ENCODE measurements around the gene TUBB.

TUBB gene

DNA sequence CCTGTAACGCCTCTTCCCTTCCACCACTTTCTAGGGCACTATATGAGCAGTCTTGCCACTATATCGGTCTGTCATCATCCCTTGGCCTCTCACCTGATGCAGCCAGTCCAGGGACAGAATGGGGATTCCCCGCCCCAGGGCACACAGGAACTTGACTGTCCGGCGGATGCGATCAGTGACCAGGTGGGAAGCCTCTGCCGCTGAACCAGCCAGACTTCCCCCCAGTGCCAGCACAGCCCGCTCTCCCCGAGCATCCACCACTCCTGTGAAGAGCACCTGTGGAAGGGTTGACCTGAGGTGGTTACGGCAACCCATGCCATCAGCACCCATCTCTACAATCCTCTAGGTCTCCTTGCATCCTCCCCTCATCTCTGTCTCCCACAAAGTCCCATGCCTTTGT is 17.1 kb upstream of the TUBB start:
- no peak overlapping the region for H3K4me3 ChIP-seq (ENCODE audit: low read depth, low read length)
- TF ChIP-seq, protein P1, sequence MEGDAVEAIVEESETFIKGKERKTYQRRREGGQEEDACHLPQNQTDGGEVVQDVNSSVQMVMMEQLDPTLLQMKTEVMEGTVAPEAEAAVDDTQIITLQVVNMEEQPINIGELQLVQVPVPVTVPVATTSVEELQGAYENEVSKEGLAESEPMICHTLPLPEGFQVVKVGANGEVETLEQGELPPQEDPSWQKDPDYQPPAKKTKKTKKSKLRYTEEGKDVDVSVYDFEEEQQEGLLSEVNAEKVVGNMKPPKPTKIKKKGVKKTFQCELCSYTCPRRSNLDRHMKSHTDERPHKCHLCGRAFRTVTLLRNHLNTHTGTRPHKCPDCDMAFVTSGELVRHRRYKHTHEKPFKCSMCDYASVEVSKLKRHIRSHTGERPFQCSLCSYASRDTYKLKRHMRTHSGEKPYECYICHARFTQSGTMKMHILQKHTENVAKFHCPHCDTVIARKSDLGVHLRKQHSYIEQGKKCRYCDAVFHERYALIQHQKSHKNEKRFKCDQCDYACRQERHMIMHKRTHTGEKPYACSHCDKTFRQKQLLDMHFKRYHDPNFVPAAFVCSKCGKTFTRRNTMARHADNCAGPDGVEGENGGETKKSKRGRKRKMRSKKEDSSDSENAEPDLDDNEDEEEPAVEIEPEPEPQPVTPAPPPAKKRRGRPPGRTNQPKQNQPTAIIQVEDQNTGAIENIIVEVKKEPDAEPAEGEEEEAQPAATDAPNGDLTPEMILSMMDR (IDR thresholded peaks at IDR 0.05; ENCODE audit: low read depth, low read length, missing control alignments): no peak
- no peak for DNase-seq (ENCODE audit: low read depth)

DNA sequence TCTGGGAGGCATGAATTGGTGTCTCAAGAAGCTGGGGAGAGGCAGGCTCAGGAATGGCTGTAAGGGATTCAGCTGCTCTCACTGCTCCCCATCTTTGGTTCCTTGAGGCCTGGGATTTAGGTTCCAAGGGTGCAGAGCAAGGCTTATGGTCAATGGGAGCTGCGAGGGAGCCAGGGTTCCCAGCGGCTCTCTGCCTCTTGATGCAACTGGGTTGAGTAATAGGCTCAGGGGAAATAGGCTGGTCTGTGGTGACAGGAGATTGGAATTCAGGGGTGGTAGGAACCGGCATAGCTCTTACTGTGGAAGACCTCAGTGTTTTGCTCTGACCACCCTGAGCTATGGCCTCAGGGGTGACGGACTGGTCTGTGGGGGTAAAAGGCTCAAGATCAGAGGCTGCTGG is 16.3 kb upstream of the TUBB start:
- no peak for DNase-seq (ENCODE audit: low read depth)
- H3K4me3 ChIP-seq (ENCODE audit: low read depth, low read length): no peak overlapping the region
- TF ChIP-seq, protein P1 (IDR thresholded peaks at IDR 0.05; ENCODE audit: low read depth, low read length, missing control alignments): no peak

DNA sequence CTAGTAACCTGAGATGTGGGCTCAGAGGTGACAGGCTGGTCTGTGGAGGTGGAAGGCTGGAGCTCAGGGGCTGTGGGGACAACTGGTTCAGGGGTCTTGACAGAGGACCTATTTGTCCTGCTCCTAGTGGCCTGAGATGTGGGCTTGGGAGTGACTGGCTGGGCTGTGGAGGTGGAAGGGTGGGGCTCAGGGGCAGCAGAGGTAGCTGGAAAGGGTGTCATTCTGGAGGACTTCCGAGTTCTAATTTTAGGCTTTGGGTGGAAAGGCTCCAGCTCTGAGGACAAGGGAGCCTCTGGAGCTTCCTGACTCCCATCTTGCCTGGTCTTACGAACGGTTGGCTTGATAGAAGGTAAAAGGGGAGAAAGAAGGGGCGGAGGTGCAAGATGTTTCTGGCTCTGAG is 14.5 kb upstream of the TUBB start:
- TF ChIP-seq, protein P1 (IDR thresholded peaks at IDR 0.05; ENCODE audit: low read depth, low read length, missing control alignments): no peak
- no peak for DNase-seq (ENCODE audit: low read depth)
- H3K4me3 ChIP-seq (ENCODE audit: low read depth, low read length): no peak overlapping the region

DNA sequence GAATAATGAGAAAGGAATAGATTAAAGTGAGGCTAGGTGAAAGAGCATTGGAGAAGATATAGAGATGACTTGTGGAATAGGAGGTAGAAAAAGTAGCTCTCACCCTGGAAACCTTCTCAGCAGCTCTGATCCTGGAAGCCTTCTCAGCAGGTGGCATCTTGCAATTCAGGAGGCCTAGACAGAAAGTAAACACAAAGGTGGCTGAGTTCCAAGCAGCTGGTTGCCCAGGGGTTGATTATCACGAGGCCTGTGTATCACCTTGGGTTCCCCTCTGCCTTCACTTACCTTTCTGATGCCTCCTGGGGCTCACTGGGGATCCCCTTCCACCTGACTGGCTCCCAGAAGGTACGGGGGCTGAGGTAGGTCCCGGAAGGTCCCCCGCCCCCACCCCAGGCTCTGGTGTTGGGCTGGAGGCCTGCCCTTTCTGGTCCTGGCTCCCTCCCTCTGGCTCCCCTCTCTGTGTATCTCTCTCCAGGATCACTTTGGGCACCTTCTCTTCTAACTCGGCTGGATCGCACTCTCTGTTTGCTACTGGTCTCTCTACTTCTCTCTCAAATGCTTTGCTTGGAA is 12.8 kb upstream of the TUBB start:
- TF ChIP-seq, protein P1 (IDR thresholded peaks at IDR 0.05; ENCODE audit: low read depth, low read length, missing control alignments): no peak
- H3K4me3 ChIP-seq (ENCODE audit: low read depth, low read length): no peak overlapping the region
- no peak for DNase-seq (ENCODE audit: low read depth)

DNA sequence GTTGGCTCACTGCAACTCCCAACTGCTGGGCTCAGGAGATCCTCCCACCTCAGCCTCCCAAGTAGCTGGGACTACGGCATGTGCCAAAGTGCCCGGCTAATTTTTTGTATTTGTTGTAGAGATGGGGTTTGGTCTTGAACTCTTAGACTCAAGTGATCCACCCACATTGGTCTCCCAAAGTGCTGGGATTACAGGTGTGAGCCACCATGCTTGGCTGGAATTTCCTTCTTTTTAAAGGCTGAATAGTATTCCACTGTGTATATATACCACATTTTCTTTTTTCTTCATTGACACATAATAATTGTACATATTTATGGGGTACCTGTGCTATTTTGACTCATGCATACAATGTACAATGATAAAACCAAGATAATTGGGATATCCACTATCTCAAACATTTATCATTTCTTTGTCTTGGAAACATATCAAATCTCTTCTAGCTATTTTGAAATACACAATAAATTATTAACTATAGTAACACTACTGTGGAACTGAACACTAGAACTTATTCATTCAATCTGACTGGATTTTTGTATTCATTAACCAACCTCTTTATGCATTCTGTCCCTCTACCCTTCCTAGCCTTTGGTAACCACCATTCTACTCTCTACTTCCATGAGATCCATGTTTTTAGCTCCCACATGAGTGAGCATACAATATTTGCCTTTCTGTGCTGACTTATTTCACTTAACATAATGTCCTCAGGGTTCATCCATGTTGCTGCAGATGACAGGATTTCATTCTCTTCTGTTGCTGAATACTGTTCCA is 10.9 kb upstream of the TUBB start:
- DNase-seq (ENCODE audit: low read depth): no peak
- TF ChIP-seq, protein P1 (IDR thresholded peaks at IDR 0.05; ENCODE audit: low read depth, low read length, missing control alignments): no peak
- H3K4me3 ChIP-seq (ENCODE audit: low read depth, low read length): no peak overlapping the region

DNA sequence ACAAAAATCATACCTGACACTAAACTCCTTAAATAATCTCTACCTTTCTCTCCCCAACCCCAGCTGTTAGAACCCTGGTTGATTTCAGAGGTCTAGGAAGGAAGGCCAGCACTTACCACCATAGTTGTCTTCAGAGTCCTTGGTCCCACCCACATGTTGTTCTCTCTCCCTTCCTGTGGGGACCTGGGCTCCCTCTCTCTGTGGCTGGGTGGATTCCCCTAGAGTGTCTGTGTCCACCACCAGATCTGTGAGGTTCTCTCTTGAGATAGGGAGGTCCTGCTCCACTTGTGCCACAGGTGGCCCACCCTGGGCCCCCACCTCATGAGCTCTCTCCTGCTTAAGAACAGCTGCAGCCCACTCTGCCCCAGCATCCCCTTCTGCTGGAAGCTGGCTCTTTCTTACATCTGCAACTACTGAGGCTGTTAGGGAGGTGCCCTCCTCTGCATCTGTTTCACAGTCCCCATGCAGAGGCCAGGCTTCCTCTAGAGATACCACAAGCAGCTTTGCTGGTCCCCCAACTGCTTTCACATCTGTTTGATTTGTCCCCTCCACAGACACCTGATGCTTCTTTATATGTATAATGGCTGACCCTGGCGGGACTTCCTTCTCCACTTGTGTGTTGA is 8.3 kb upstream of the TUBB start:
- no peak for DNase-seq (ENCODE audit: low read depth)
- TF ChIP-seq, protein P1 (IDR thresholded peaks at IDR 0.05; ENCODE audit: low read depth, low read length, missing control alignments): no peak
- H3K4me3 ChIP-seq (ENCODE audit: low read depth, low read length): no peak overlapping the region

All from GM12864 (cell line).